NCI-H2081 (cell line): ENCODE results near the gene CHMP4A.
A peak's percentile ranks its signal among the peaks of the same experiment; 100 is the strongest.

ENCODE experiments used
- DNase-seq, 2 experiments: peaks; one replicate each; lab custom pipeline; 2025; lab: John Stamatoyannopoulos, UW

CHMP4A gene

DNA sequence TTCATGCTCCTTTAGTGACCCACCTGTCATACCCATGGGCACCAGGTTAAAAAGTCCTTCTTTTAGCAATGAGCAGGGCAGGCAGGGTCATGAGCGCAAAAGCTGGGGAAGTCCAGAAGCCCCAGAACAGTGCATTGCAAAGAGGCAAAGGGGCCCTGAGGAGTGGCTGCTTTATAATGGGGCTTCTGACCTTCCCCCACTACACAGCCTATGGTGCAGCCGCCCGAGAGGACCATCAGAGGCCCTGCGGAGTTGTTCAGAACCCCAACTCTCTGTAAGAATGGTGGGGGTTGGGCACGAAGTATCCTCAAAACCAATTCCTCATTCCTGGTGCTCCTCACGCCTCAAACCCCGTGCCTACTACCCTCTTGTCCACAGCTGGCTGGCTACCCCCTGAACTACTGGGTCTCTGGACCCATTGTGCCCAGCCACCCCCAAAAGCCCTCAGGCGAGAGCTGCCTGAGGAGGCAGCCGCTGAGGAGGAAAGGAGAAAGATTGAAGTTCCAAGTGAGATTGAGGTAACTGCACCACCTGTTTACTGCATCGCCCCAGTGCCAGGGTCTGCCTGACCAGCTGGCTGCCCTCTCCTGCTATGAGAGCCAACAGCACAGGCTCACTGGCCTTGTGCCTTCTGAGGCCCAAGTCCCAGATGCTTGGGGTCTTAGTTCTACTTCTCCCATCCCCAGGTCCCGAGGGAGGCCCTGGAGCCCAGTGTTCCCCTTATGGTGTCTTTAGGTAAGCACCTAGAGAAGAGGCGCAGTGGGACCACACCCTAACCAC is 34.7 kb downstream of the CHMP4A start:
- no peak for DNase-seq

DNA sequence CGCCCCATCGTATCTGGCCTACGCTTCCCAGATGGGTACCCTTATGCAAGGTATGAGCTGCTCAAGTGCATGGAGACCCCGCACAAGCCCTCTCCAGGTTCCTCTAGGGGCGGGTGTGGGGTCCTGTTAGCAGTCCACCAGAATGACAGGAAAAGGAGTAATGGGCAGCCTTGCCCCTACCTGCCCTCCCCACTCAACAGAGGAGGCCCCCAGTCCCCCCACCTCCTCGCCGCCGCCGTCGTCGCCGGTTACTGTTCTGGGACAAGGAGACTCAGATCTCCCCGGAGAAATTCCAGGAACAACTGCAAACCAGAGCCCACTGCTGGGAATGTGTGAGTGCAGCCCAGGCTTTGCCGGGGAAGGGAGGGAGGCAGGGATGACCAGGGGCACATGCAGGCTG is 35.4 kb downstream of the CHMP4A start:
- no peak for DNase-seq

GRCh38 chr14:24177041-24177825 is 36.1 kb downstream of the CHMP4A start:
- DNase-seq, result no peak

- no peak for DNase-seq
These were observed 36.7 kb downstream of the CHMP4A start for GRCh38 chr14:24176599-24176998.

GRCh38 chr14:24172871-24173281 is 40.4 kb downstream of the CHMP4A start:
- no peak for DNase-seq

- no peak for DNase-seq
These were observed 40.9 kb downstream of the CHMP4A start for GRCh38 chr14:24172261-24172860.

- peak; percentile 82 to 94 for DNase-seq
These were observed 41.6 kb downstream of the CHMP4A start, which contains the start of gene REC8 for GRCh38 chr14:24171422-24172260. Gene REC8, plus strand, starts transcription at chr14:24172080. Its CDS starts 473 bp downstream, at chr14:24172553.

- no peak for DNase-seq
These were observed 45.7 kb downstream of the CHMP4A start for GRCh38 chr14:24167469-24168114.

DNA sequence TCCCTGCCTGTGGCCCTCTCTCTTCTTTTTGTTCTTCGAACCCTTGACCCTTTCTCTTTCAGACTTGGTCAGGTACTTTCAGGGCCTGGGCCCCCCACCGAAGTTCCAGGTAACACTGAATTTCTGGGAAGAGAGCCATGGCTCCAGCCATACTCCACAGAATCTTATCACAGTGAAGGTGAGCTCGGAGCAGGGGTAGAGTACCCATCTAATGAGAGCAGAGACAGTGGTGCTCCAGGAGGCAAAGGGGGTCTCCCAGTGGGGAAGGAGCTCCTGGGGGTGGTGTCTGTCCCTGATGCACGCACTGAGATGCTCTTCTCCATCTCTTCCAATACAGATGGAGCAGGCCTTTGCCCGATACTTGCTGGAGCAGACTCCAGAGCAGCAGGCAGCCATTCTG is 47.5 kb downstream of the CHMP4A start:
- DNase-seq, result no peak

DNA sequence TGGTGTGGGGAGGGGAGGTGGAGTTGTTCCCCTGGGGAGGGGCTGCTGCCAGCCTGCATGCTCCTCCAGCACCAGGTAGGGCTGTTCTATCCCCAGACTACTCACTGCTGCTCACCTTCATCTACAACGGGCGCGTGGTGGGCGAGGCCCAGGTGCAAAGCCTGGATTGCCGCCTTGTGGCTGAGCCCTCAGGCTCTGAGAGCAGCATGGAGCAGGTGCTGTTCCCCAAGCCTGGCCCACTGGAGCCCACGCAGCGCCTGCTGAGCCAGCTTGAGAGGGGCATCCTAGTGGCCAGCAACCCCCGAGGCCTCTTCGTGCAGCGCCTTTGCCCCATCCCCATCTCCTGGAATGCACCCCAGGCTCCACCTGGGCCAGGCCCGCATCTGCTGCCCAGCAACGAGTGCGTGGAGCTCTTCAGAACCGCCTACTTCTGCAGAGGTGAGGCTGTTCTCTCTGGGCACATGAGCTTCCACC is 48.7 kb downstream of the CHMP4A start:
- DNase-seq, result no peak

GRCh38 chr14:24162093-24162492 is 51.2 kb downstream of the CHMP4A start:
- DNase-seq, result no peak

- peak; percentile 88 to 90 for DNase-seq
These were observed 52.2 kb downstream of the CHMP4A start, which contains the start of gene IRF9 for GRCh38 chr14:24160850-24161804. Gene IRF9, plus strand, starts transcription at chr14:24161265. Its CDS starts 880 bp downstream, at chr14:24162145.

DNA sequence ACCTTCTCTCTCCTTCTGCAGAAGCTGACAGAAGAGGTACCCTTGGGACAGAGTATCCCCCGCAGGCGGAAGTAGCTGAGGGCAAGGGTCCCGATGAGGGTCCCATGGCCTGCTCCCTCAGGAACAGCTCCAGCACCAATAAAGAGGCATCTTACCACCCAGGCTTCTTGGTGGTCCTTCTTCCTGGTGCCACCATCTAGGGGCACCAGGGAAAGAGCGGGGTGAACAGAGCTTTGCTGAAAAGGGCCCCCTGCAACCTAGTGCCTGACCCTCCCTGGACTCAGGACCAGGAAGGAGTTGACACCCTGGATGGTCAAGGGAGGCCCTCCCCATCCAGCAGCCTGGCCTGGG is 52.8 kb downstream of the CHMP4A start:
- no peak for DNase-seq

DNA sequence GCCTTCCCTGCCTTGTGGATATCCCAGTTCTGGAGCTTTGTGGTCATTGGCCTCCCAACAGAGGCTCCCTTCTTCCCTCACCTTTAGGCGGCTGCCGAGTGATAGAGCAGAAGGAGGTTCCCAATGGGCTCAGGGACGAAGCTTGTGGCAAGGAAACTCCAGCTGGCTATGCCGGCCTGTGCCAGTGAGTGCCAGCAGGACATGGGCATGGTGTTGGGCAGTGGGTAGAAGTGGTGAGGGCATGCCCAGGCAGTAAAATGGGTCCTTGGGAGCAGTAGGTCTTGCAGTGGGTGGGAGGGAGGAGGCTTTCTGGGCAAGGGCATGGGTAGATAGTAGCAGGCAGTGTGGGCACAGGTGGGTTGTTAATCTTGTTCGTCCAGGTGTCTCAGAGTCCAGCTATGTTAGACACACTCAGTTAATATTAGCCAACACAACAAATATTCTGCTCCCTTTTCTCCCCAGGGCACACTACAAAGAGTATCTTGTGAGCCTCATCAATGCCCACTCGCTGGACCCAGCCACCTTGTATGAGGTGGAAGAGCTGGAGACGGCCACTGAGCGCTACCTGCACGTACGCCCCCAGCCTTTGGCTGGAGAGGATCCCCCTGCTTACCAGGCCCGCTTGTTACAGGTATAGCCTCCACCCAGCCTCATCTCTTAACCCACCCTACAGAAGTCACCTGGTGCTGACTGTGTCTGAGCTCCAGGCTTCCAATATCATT is 53.4 kb downstream of the CHMP4A start:
- no peak for DNase-seq
